Fibroblast of lung (primary cell): ENCODE results near the gene CNST. TPM values are rescaled to one million over a fixed set of nuclear protein-coding genes. Genes with fewer than 3 reads are reported as not detected.
A peak's percentile ranks its signal among the peaks of the same experiment; 100 is the strongest.

Experiments used
- DNase-seq, 2 donors: peaks; one replicate each; pipeline versions ENCODE4 v3.0.0 to v3.0.0-alpha.2; 2010; ENCODE audit warnings: low read depth in 2 of 2
- H2AFZ ChIP-seq: 2 replicates; pipeline ENCODE4 v1.5.1; 2012; ENCODE audit warnings: low read length, control low read depth, inconsistent platforms
- H3K27ac ChIP-seq: 2 replicates; pipeline ENCODE4 v1.5.1; 2011; ENCODE audit warnings: low read length, control low read depth; ENCODE audit not compliant: insufficient read depth
- H3K27me3 ChIP-seq: 2 replicates; pipeline ENCODE4 v1.5.1; 2011; ENCODE audit warnings: mild to moderate bottlenecking, low read length; ENCODE audit not compliant: control insufficient read depth, insufficient read depth
- H3K36me3 ChIP-seq: 2 replicates; pipeline ENCODE4 v1.5.1; 2011; ENCODE audit warnings: low read length; ENCODE audit not compliant: control insufficient read depth, insufficient read depth
- H3K4me1 ChIP-seq: 2 replicates; pipeline ENCODE4 v1.5.1; 2011; ENCODE audit warnings: low read length; ENCODE audit not compliant: control insufficient read depth, insufficient read depth; ENCODE audit errors: extremely low read depth
- H3K4me2 ChIP-seq: 2 replicates; pipeline ENCODE4 v1.5.1; 2011; ENCODE audit warnings: low read length, control low read depth; ENCODE audit not compliant: insufficient read depth; ENCODE audit errors: extremely low read depth
- H3K4me3 ChIP-seq, 4 experiments: fragments of 200-600 bp in 1 of 4; sonication (generic) in 1 of 4; replicated peaks in 1 of 4; 2 replicates each; pipeline ENCODE4 v1.5.1; 2011 to 2016; ENCODE audit warnings: low read length in 4 of 4, low read depth in 3 of 4, mild to moderate bottlenecking in 3 of 4, control low read depth in 2 of 4, inconsistent platforms in 1 of 4, mixed read lengths in 1 of 4; ENCODE audit not compliant: insufficient read depth in 1 of 4; ENCODE audit errors: control extremely low read depth in 1 of 4
- H3K79me2 ChIP-seq: 2 replicates; pipeline ENCODE4 v1.5.1; 2012; ENCODE audit warnings: mild to moderate bottlenecking, low read length, inconsistent platforms; ENCODE audit not compliant: control insufficient read depth, insufficient read depth
- H3K9ac ChIP-seq: 2 replicates; pipeline ENCODE4 v1.5.1; 2011; ENCODE audit warnings: mild to moderate bottlenecking, low read length, control low read depth; ENCODE audit not compliant: insufficient read depth
- H3K9me3 ChIP-seq: 2 replicates; pipeline ENCODE4 v1.5.1; 2012; ENCODE audit warnings: low read depth, low read length; ENCODE audit not compliant: control insufficient read depth, insufficient read depth
- H4K20me1 ChIP-seq: 2 replicates; pipeline ENCODE4 v1.5.1; 2011; ENCODE audit warnings: low read length; ENCODE audit not compliant: control insufficient read depth, insufficient read depth; ENCODE audit errors: extremely low read depth
- CTCF ChIP-seq, 2 donors: IDR thresholded peaks in 1 of 2; conservative IDR thresholded peaks in 1 of 2; 1 replicate in 1 of 2; 2 replicates in 1 of 2; pipeline ENCODE4 v1.5.1; 2011 to 2012; ENCODE audit warnings: low read length in 2 of 2, control low read depth in 1 of 2, inconsistent platforms in 1 of 2, low read depth in 1 of 2, mild to moderate bottlenecking in 1 of 2
- EZH2 ChIP-seq: IDR thresholded peaks from 2 replicates; pipeline ENCODE4 v1.5.1; 2012; ENCODE audit warnings: low read length, control low read depth, mild to moderate bottlenecking; ENCODE audit errors: missing control alignments
- polyA plus RNA-seq, 2 donors: library from polyadenylated mRNA; depleted of rRNA in 1 of 2; stranded (reverse) in 1 of 2; unstranded in 1 of 2; fragments of >200 nt; gene quantifications; 2 replicates each; pipeline ENCODE4 v1.2.1, GENCODE V29; 2011 to 2012; ENCODE audit warnings: missing spikeins in 1 of 2
- total RNA-seq: library from RNA; depleted of rRNA; stranded (reverse); fragments of >200 nt; gene quantifications from 2 replicates; pipeline ENCODE4 v1.2.1, GENCODE V29; 2014

CNST gene
- total and polyA plus RNA-seq, 2 donors (not counting 1 experiment from before 2014, with no cell fraction given): 26.9 to 33.9 TPM

DNA sequence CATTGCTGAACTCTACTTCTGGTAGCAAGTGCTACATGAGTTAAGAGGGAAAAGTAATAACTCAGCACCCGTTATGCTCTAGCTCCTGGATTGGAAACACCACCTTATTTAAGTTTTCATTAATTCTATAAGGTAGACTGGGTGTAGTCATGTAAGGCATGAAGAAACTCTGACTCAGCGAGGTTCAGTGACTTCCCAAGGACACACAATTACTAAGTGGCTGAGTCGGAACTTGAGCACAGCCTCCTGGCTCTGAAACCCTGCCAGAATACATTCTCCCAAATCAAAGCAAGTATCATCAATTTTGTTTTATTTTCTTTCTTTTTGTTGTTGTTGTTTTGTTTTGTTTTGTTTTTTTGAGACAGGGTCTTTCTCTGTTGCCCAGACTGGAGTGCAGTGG lies 128.9 kb downstream of the CNST start:
- Histone ChIP-seq H3K9ac (no peak overlapping the region), H3K36me3 (no peaks in the 10 kb centered on the region), H3K4me1 (peaks cover 4% of the 10 kb centered on the region), H3K79me2 (no peaks in the 10 kb centered on the region), H3K4me3 (no peak overlapping the region), H3K27me3 (no peaks in the 10 kb centered on the region), H3K9me3 (no peaks in the 10 kb centered on the region), H2AFZ (no peak overlapping the region), H4K20me1 (no peaks in the 10 kb centered on the region), H3K27ac (no peak overlapping the region), H3K4me2 (no peak overlapping the region)
- no peak for DNase-seq
- TF ChIP-seq CTCF (conservative IDR thresholded peaks at IDR 0.05 in 1 of 2, IDR thresholded peaks at IDR 0.05 in 1 of 2; ENCODE audit: low read depth in 1 of 2, low read length in 2 of 2): no peak
- TF ChIP-seq EZH2: no peak

DNA sequence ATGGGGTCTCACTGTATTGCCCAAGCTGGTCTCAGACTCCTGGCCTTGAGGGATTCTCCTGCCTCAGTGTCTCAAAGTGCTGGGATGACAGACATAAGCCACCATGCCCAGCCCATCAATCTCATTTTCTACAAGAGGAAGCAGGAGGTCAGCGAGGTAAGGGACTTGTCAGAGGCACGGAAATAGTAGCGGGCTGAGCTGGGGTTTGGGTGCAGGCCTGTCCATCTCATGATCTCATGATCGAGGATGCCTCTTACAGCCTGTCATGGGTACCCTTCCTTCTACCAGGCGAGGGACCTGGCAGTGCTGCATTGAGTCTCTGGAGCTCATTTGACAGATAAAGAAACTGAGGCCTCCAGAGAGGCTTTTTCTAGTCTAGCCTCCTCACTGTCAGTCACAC lies 129.4 kb downstream of the CNST start:
- no peaks in the 10 kb centered on the region for H3K9me3 ChIP-seq
- H3K4me3 ChIP-seq: no peak overlapping the region
- H3K27me3 ChIP-seq: no peaks in the 10 kb centered on the region
- no peak for DNase-seq
- H3K4me1 ChIP-seq: peaks cover 4% of the 10 kb centered on the region
- H3K79me2 ChIP-seq: no peaks in the 10 kb centered on the region
- H4K20me1 ChIP-seq: no peaks in the 10 kb centered on the region
- H3K36me3 ChIP-seq: no peaks in the 10 kb centered on the region
- no peak overlapping the region for H2AFZ ChIP-seq
- no peak for TF ChIP-seq EZH2
- no peak for TF ChIP-seq CTCF (conservative IDR thresholded peaks at IDR 0.05 in 1 of 2, IDR thresholded peaks at IDR 0.05 in 1 of 2; ENCODE audit: low read depth in 1 of 2, low read length in 2 of 2)
- H3K9ac ChIP-seq: no peak overlapping the region
- H3K27ac ChIP-seq: no peak overlapping the region
- H3K4me2 ChIP-seq: no peak overlapping the region

- peak overlapping the region; percentile 82 for H3K27ac ChIP-seq
- peak overlapping the region; percentile 27 for H3K9ac ChIP-seq
- no peaks in the 10 kb centered on the region for H3K9me3 ChIP-seq
- H3K4me2 ChIP-seq: peak overlapping the region; percentile 55
- H3K4me1 ChIP-seq: peaks cover 4% of the 10 kb centered on the region
- no peak for DNase-seq
- no peaks in the 10 kb centered on the region for H3K27me3 ChIP-seq
- H4K20me1 ChIP-seq: no peaks in the 10 kb centered on the region
- H3K4me3 ChIP-seq: peak overlapping the region in 2 of 4 experiments; percentile 33 to 35
- H3K79me2 ChIP-seq: no peaks in the 10 kb centered on the region
- peak overlapping the region; percentile 49 for H2AFZ ChIP-seq
- no peak for TF ChIP-seq EZH2
- no peak for TF ChIP-seq CTCF (conservative IDR thresholded peaks at IDR 0.05 in 1 of 2, IDR thresholded peaks at IDR 0.05 in 1 of 2; ENCODE audit: low read depth in 1 of 2, low read length in 2 of 2)
- H3K36me3 ChIP-seq: no peaks in the 10 kb centered on the region
Observed at GRCh38 chr1:246698466-246699094, 132.3 kb downstream of the CNST start.
